ENCODE results near the gene SPOCK1. TPM values are rescaled to one million over a fixed set of nuclear protein-coding genes. Genes with fewer than 3 reads are reported as not detected.

SPOCK1 gene
- total and polyA plus RNA-seq, 2 of the 13 experiments (the other 11 are each of a cell fraction or from before 2014, with no cell fraction given): 0.18 to 0.29 TPM

DNA sequence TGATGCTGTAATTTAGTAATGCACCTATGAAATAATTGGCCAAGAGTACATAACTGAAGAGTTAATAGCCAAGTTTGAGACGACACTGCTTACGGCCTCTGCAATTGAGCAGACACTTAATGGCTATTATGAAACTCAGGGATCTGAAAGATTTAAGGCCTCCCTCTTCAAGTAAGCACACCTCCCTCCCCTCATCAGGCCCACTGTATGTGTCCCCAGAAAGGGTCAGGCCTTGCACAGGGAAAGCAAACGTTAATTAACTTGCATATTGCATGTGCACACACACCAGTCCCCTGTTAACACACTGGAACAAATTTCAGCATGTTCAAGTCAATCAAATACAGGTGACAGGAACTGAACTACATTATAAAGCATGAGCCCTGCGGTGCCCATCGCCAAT is 163.6 kb downstream of the SPOCK1 start:
- POLR2A ChIA-PET: no interaction called here
- no peak overlapping the region for H3K9ac ChIP-seq (ENCODE audit: insufficient read depth, low read depth, low read length)
- no TSS peak for BruUV-seq (replicated peaks)
- FAIRE-seq (no peak), ATAC-seq (no peak), DNase-seq (ENCODE audit: low spot score) (no peak)
- no peaks in the 10 kb centered on the region for H4K20me1 ChIP-seq (ENCODE audit: insufficient read depth, low read length)
- WGBS (ENCODE audit: low lambda C conversion rate): 48% methylated on average over 5 of the region's 5 CpGs
- TF ChIP-seq CCAR2 (optimal IDR thresholded peaks at IDR 0.05; ENCODE audit: low read depth, low read length) (no peak), SSRP1 (CRISPR knock-in tag; IDR thresholded peaks at IDR 0.05) (no peak), U2AF1 (optimal IDR thresholded peaks at IDR 0.05; ENCODE audit: low read depth, low read length) (no peak), SRSF1 (optimal IDR thresholded peaks at IDR 0.05; ENCODE audit: low read depth, low read length) (no peak), MIXL1 (CRISPR knock-in tag; IDR thresholded peaks at IDR 0.05) (no peak), AKAP8 (CRISPR knock-in tag; IDR thresholded peaks at IDR 0.05) (no peak), ZNF570 (CRISPR knock-in tag; IDR thresholded peaks at IDR 0.05; ENCODE audit: borderline replicate concordance) (no peak), ZNF883 (CRISPR knock-in tag; IDR thresholded peaks at IDR 0.05; ENCODE audit: not compliant biosample characterization) (no peak), ZNF776 (CRISPR knock-in tag; IDR thresholded peaks at IDR 0.05) (no peak), ATF1 (CRISPR knock-in tag; IDR thresholded peaks at IDR 0.05) (no peak), EHMT2 (IDR thresholded peaks at IDR 0.05; ENCODE audit: borderline replicate concordance, low read depth, low read length) (no peak)
- TF ChIP-seq, protein P1, sequence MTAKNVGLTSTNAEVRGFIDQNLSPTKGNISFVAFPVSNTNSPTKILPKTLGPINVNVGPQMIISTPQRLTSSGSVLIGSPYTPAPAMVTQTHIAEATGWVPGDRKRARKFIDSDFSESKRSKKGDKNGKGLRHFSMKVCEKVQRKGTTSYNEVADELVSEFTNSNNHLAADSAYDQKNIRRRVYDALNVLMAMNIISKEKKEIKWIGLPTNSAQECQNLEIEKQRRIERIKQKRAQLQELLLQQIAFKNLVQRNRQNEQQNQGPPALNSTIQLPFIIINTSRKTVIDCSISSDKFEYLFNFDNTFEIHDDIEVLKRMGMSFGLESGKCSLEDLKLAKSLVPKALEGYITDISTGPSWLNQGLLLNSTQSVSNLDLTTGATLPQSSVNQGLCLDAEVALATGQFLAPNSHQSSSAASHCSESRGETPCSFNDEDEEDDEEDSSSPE (CRISPR knock-in tag; IDR thresholded peaks at IDR 0.05): no peak
- TF ChIP-seq, protein P2, sequence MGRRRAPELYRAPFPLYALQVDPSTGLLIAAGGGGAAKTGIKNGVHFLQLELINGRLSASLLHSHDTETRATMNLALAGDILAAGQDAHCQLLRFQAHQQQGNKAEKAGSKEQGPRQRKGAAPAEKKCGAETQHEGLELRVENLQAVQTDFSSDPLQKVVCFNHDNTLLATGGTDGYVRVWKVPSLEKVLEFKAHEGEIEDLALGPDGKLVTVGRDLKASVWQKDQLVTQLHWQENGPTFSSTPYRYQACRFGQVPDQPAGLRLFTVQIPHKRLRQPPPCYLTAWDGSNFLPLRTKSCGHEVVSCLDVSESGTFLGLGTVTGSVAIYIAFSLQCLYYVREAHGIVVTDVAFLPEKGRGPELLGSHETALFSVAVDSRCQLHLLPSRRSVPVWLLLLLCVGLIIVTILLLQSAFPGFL (CRISPR knock-in tag; IDR thresholded peaks at IDR 0.05): no peak
- TF ChIP-seq, protein P3, sequence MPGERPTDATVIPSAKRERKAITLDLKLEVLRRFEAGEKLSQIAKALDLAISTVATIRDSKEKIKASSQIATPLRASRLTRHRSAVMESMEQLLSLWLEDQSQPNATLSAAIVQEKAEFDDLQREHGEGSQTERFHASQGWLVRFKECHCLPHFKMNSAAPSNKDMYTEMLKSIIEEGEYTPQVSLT (CRISPR knock-in tag; IDR thresholded peaks at IDR 0.05; ENCODE audit: borderline replicate concordance, low read depth): no peak
- TF ChIP-seq, protein P4, sequence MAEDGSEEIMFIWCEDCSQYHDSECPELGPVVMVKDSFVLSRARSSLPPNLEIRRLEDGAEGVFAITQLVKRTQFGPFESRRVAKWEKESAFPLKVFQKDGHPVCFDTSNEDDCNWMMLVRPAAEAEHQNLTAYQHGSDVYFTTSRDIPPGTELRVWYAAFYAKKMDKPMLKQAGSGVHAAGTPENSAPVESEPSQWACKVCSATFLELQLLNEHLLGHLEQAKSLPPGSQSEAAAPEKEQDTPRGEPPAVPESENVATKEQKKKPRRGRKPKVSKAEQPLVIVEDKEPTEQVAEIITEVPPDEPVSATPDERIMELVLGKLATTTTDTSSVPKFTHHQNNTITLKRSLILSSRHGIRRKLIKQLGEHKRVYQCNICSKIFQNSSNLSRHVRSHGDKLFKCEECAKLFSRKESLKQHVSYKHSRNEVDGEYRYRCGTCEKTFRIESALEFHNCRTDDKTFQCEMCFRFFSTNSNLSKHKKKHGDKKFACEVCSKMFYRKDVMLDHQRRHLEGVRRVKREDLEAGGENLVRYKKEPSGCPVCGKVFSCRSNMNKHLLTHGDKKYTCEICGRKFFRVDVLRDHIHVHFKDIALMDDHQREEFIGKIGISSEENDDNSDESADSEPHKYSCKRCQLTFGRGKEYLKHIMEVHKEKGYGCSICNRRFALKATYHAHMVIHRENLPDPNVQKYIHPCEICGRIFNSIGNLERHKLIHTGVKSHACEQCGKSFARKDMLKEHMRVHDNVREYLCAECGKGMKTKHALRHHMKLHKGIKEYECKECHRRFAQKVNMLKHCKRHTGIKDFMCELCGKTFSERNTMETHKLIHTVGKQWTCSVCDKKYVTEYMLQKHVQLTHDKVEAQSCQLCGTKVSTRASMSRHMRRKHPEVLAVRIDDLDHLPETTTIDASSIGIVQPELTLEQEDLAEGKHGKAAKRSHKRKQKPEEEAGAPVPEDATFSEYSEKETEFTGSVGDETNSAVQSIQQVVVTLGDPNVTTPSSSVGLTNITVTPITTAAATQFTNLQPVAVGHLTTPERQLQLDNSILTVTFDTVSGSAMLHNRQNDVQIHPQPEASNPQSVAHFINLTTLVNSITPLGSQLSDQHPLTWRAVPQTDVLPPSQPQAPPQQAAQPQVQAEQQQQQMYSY (CRISPR knock-in tag; IDR thresholded peaks at IDR 0.05): no peak
- no peaks in the 10 kb centered on the region for H3K36me3 ChIP-seq (replicated peaks in 1 of 2; ENCODE audit: control insufficient read depth in 1 of 2, insufficient read depth in 2 of 2, low read length in 2 of 2)
- no peaks in the 10 kb centered on the region for H3K79me2 ChIP-seq (ENCODE audit: insufficient read depth, low read length)
- intact Hi-C loops (cut with micrococcal nuclease; ENCODE audit: unreplicated experiment) (no loop called here), in situ Hi-C loops (cut with HindIII; ENCODE audit: extremely low pct_ligation_motif_present, low pct_unique_long_range_greater_than_20kb) (no loop called here)
- CTCF ChIA-PET (ENCODE audit: low intra/inter-chr PET ratio, low total read pairs): no interaction called here
- H3K27ac ChIP-seq (ENCODE audit: extremely low read length, insufficient read depth, low read length): no peak overlapping the region
- H3K4me3 ChIP-seq (replicated peaks in 1 of 3; ENCODE audit: insufficient read depth in 1 of 3, low read depth in 2 of 3, low read length in 3 of 3): no peak overlapping the region
- H3K4me2 ChIP-seq (ENCODE audit: low read depth, low read length): no peak overlapping the region
- no peaks in the 10 kb centered on the region for H3K4me1 ChIP-seq (ENCODE audit: insufficient read depth, low read length)
- no peaks in the 10 kb centered on the region for H3K9me3 ChIP-seq (ENCODE audit: low read length)
- H2AFZ ChIP-seq (ENCODE audit: low read length): no peak overlapping the region
- H3K27me3 ChIP-seq (ENCODE audit: control insufficient read depth in 1 of 2, insufficient read depth in 2 of 2, low read length in 2 of 2): no peaks in the 10 kb centered on the region
